Neutrophil (primary cell): ENCODE data around the gene ADAMTS6.

Experiments used
- H3K27ac ChIP-seq: fragments of 200-600 bp; sonication (generic); 2 replicates; pipeline ENCODE4 v1.5.1; 2016; ENCODE audit warnings: mild to moderate bottlenecking, moderate library complexity
- H3K27me3 ChIP-seq: fragments of 200-600 bp; sonication (generic); 2 replicates; pipeline ENCODE4 v1.6.0; 2016; ENCODE audit warnings: mild to moderate bottlenecking
- H3K36me3 ChIP-seq: fragments of 200-600 bp; sonication (generic); 2 replicates; pipeline ENCODE4 v1.5.1; 2017
- H3K4me1 ChIP-seq, 2 experiments: fragments of 200-600 bp in 1 of 2; sonication (generic) in 1 of 2; 1 replicate in 1 of 2; 2 replicates in 1 of 2; pipeline versions ENCODE4 v1.5.1 to v1.6.1; 2013 to 2016; ENCODE audit warnings: low read depth in 1 of 2, low read length in 1 of 2, mild to moderate bottlenecking in 1 of 2, moderate library complexity in 1 of 2; ENCODE audit not compliant: control insufficient read depth in 1 of 2, insufficient read depth in 1 of 2
- H3K4me3 ChIP-seq, 2 experiments: fragments of 200-600 bp in 1 of 2; sonication (generic) in 1 of 2; 1 replicate in 1 of 2; 2 replicates in 1 of 2; pipeline ENCODE4 v1.5.1; 2013 to 2016; ENCODE audit warnings: low read depth in 1 of 2, low read length in 1 of 2, mild to moderate bottlenecking in 1 of 2, moderate library complexity in 1 of 2
- H3K9me3 ChIP-seq: fragments of 200-600 bp; sonication (generic); 2 replicates; pipeline ENCODE4 v1.5.1; 2016
- TF ChIP-seq, protein P1 (sequence below): fragments of 200-600 bp; sonication (generic); IDR thresholded peaks from 2 replicates; pipeline ENCODE4 v1.5.1; 2016; ENCODE audit warnings: antibody characterized with exemption

The ADAMTS6 gene

DNA sequence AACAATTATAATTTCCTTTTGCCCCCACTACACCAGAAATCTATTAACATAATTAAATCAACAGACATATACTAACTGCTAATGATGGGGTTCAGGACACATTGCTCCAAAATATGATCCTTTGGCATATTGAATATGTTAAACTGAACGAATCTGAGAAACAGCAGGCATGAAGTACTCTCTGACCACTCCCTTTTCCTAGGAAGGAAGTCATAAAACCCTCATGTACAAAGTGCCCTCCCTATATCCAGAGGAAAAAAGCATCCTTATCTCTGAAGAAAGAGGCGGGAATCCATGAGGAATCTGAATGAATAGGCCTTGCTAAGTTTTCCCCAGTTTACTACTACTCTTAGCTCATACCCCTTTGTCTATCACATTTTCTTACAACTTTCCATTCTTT, 67.9 kb downstream of the ADAMTS6 start:
- Histone ChIP-seq H3K4me3 (no peak overlapping the region), H3K27ac (no peak overlapping the region), H3K27me3 (no peaks in the 10 kb centered on the region), H3K4me1 (no peaks in the 10 kb centered on the region), H3K9me3 (no peaks in the 10 kb centered on the region), H3K36me3 (no peaks in the 10 kb centered on the region)
- TF ChIP-seq, protein P1, sequence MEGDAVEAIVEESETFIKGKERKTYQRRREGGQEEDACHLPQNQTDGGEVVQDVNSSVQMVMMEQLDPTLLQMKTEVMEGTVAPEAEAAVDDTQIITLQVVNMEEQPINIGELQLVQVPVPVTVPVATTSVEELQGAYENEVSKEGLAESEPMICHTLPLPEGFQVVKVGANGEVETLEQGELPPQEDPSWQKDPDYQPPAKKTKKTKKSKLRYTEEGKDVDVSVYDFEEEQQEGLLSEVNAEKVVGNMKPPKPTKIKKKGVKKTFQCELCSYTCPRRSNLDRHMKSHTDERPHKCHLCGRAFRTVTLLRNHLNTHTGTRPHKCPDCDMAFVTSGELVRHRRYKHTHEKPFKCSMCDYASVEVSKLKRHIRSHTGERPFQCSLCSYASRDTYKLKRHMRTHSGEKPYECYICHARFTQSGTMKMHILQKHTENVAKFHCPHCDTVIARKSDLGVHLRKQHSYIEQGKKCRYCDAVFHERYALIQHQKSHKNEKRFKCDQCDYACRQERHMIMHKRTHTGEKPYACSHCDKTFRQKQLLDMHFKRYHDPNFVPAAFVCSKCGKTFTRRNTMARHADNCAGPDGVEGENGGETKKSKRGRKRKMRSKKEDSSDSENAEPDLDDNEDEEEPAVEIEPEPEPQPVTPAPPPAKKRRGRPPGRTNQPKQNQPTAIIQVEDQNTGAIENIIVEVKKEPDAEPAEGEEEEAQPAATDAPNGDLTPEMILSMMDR = no peak

- no peak overlapping the region for H3K27ac ChIP-seq
- TF ChIP-seq, protein P1 = no peak
Observed at GRCh38 chr5:65412842-65413241, 68.9 kb downstream of the ADAMTS6 start.

GRCh38 chr5:65411356-65411755, 70.4 kb downstream of the ADAMTS6 start:
- H3K27ac ChIP-seq = no peak overlapping the region
- H3K4me1 ChIP-seq = no peaks in the 10 kb centered on the region
- no peaks in the 10 kb centered on the region for H3K36me3 ChIP-seq
- TF ChIP-seq, protein P1 = no peak
- no peak overlapping the region for H3K4me3 ChIP-seq
- no peaks in the 10 kb centered on the region for H3K27me3 ChIP-seq
- H3K9me3 ChIP-seq = no peaks in the 10 kb centered on the region

More at GRCh38 chr5:65412842-65413241, 68.9 kb downstream of the ADAMTS6 start:
- Histone ChIP-seq H3K9me3 (no peaks in the 10 kb centered on the region), H3K27me3 (no peaks in the 10 kb centered on the region), H3K36me3 (no peaks in the 10 kb centered on the region), H3K4me3 (no peak overlapping the region), H3K4me1 (no peaks in the 10 kb centered on the region)

DNA sequence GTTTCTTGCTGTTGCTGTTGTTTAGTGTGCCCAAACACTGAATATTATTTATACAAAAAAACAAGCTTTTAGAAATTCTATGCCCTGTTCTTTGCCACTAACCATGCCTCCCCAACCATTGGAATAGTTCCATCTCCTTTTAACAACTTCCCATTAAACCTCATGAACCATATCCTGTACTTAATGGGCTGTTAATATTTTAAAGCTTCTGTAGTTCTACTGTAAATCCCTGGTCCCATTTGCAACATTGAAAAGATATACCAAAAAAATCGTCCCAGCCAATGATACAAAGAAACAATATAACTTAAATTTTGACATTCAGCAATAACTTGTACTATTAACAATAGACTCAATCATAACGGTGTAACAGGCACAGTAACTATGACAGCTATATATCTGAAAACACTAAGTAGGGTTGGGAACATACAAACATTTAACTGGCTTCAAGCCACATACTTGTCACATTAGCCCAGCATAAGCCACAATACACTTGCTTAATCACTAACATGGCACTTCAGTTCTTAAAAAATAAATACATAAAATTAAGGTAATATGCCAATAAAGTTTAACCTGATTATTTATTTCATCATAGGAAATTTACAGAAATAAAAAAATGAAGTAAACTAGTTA, 86.1 kb downstream of the ADAMTS6 start:
- H3K27ac ChIP-seq = no peak overlapping the region
- TF ChIP-seq, protein P1 = no peak
- H3K4me3 ChIP-seq = no peak overlapping the region
- no peaks in the 10 kb centered on the region for H3K36me3 ChIP-seq
- no peaks in the 10 kb centered on the region for H3K27me3 ChIP-seq
- no peaks in the 10 kb centered on the region for H3K4me1 ChIP-seq
- no peaks in the 10 kb centered on the region for H3K9me3 ChIP-seq

DNA sequence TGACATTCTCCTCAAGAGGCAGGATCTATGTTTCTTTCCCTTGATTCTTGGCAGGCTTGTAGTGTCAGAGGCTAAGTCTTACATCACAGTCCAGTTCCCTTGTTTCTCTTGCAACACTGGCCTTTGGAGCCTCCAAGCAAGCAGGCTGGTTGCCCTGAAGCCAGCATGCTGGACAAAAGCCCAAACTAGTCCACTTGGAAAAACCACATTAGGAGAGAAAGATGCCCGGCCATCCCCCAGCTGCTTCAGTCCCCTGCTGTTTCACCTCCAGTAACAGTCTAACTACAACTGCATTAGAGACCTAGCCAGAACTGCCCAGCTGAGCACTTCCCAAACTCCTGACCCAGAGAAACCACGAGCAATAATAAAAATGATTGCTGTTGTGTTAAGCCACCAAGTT, 87.6 kb downstream of the ADAMTS6 start:
- H3K4me1 ChIP-seq = no peaks in the 10 kb centered on the region
- no peaks in the 10 kb centered on the region for H3K9me3 ChIP-seq
- no peak overlapping the region for H3K27ac ChIP-seq
- no peaks in the 10 kb centered on the region for H3K27me3 ChIP-seq
- no peak overlapping the region for H3K4me3 ChIP-seq
- TF ChIP-seq, protein P1 = no peak
- no peaks in the 10 kb centered on the region for H3K36me3 ChIP-seq

GRCh38 chr5:65391591-65391990, 90.1 kb downstream of the ADAMTS6 start:
- no peak overlapping the region for H3K27ac ChIP-seq
- H3K4me1 ChIP-seq = no peaks in the 10 kb centered on the region
- H3K27me3 ChIP-seq = no peaks in the 10 kb centered on the region
- H3K9me3 ChIP-seq = no peaks in the 10 kb centered on the region
- no peaks in the 10 kb centered on the region for H3K36me3 ChIP-seq
- H3K4me3 ChIP-seq = no peak overlapping the region
- TF ChIP-seq, protein P1 = no peak
